Ramos (cell line): ENCODE measurements around the gene ACTR10.
"Not testable (repeated sequence)": the region's sequence is repeated elsewhere in the genome, so short reads cannot be mapped to it uniquely, and the experiment has no call there.

Experiments
- in situ Hi-C: fragments of 300-500 bp; cut with MboI; formaldehyde crosslinking; loops from one replicate; pipeline ENCODE4 v1.14.3; 2022; ENCODE audit warnings: low sequenced_read_pairs; ENCODE audit not compliant: unreplicated experiment

Gene ACTR10

GRCh38 chr14:58215191-58215914, 15.4 kb downstream of the ACTR10 start:
- in situ Hi-C loops, result no loop called here

GRCh38 chr14:58216544-58216943, 16.6 kb downstream of the ACTR10 start:
- in situ Hi-C loops, result no loop called here

- in situ Hi-C loops, result no loop called here
These were observed 27.3 kb downstream of the ACTR10 start for GRCh38 chr14:58227096-58227819.

- in situ Hi-C loops, result no loop called here
These were observed 38.6 kb downstream of the ACTR10 start for GRCh38 chr14:58238252-58239243.

- in situ Hi-C loops, result no loop called here
These were observed 39.6 kb downstream of the ACTR10 start for GRCh38 chr14:58239244-58240195.

GRCh38 chr14:58243790-58244555, 44.0 kb downstream of the ACTR10 start:
- in situ Hi-C loops, result no loop called here

GRCh38 chr14:58244556-58245387, 44.8 kb downstream of the ACTR10 start, which contains the start of gene PSMA3:
Gene PSMA3 (plus strand): TSS chr14:58244843. CDS start chr14:58244921, 78 bp downstream.
- in situ Hi-C loops, result no loop called here

GRCh38 chr14:58245562-58245961, 45.6 kb downstream of the ACTR10 start:
- in situ Hi-C loops, result no loop called here

GRCh38 chr14:58249611-58250010, 49.7 kb downstream of the ACTR10 start:
- in situ Hi-C loops, result no loop called here

GRCh38 chr14:58258156-58258555, 58.2 kb downstream of the ACTR10 start:
- in situ Hi-C loops, result no loop called here

- in situ Hi-C loops, result not testable (repeated sequence)
These were observed 62.1 kb downstream of the ACTR10 start for GRCh38 chr14:58262005-58262404.

- in situ Hi-C loops, result no loop called here
These were observed 65.5 kb downstream of the ACTR10 start for GRCh38 chr14:58265401-58265800.

- in situ Hi-C loops, result no loop called here
These were observed 70.7 kb downstream of the ACTR10 start for GRCh38 chr14:58270628-58271027.

GRCh38 chr14:58272588-58273372, 72.8 kb downstream of the ACTR10 start:
- in situ Hi-C loops, result no loop called here

- in situ Hi-C loops, result no loop called here
These were observed 74.9 kb downstream of the ACTR10 start for GRCh38 chr14:58274881-58275280.

- in situ Hi-C loops, result no loop called here
These were observed 75.7 kb downstream of the ACTR10 start for GRCh38 chr14:58275527-58276190.

GRCh38 chr14:58276208-58276607, 76.3 kb downstream of the ACTR10 start:
- in situ Hi-C loops, result no loop called here
